SK-N-DZ (cell line): ENCODE data around the gene MON1A.
"Not testable (repeated sequence)": the region's sequence is repeated elsewhere in the genome, so short reads cannot be mapped to it uniquely, and the experiment has no call there.

Experiments used
- DNase-seq: peaks from one replicate; pipeline ENCODE4 v3.0.0-alpha.2; 2015; ENCODE audit warnings: low spot score

MON1A gene

DNA sequence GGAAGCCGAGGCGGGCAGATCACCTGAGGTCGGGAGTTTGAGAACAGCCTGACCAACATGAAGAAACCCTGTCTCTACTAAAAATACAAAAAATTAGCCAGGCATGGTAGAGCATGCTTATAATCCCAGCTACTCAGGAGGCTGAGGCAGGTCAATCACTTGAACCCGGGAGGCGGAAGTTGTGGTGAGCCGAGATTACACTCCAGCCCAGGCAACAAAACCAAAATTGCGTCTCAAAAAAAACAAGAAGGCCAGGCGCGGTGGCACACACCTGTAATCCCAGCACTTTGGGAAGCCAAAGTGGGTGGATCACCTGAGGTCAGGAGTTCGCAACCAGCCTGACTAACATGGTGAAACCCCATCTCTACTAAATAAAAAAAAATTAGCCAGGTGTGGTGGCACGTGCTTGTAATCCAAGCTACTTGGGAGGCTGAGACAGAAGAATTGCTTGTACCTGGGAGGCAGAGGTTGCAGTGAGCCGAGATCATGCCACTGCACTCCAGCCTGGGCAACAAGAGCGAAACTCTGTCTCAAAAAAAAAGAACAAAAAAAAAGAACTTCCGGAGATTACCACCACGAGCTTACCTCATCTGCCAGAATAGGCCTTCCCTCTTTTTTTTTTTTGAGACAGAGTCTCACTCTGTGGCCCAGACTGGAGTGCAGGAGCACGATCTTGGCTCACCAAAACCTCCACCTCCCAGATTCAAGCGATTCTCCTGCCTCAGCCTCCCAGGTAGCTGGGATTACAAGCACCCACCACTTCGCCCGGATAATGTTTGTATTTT is 11.6 kb downstream of the MON1A start:
- not testable (repeated sequence) for DNase-seq

DNA sequence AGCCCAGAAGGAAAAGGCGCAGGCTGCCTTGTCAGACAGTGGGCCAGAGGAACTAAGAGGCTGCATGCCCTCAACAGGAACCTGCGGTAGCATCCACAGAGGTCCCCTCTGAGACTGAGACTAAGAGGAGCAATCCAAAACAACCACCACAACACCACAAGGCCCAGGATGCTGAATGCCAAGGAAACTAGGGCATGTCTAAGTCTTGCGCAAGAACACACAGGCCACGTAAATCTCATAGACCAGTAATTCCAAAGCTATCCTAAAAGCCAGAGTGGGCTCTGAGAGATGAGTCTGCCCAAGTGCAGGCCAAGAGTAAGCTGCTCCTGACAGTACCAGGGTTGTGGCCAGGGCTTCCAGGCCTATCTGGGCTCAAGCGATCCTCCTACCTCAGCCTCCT is 12.9 kb downstream of the MON1A start:
- DNase-seq = no peak

DNA sequence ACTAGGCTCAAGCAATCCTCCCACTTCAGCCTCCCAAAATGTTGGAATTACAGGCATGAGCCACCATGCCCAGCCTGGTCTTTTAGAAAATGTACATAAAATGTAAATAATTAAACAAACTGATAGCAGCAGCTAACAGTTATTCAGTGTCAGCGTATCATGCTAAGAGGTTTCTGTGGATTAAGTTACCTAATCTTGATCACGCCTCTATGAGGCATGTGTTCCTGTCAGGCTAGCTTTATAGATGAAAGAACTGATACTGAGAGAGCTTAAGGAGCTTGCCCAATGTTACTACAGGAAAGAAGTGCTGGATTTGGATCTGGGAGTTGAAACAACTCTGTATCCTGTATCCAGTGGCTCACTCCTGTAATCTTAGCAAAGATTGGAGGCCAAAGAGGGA is 14.7 kb downstream of the MON1A start:
- DNase-seq = no peak

DNA sequence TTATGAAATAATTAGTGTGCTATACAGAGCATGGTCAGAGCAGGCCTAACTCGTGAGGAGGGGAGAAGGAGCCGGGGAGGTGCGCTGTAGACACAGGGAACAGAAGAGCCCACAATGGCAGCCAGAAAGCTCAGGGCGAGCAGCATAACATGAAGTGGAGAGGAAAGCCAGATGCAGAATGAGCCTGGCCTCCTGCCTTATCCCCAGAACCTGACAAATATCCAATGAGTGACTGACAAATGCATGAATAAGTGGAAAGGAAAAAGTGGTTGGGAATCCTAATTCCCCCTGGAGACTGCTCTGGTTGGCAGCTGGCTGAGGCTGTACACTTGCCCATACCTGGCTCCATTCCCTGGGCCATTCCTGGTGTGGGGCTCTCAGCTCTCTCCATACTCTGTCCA is 16.7 kb downstream of the MON1A start:
- DNase-seq = peak; percentile 78

DNA sequence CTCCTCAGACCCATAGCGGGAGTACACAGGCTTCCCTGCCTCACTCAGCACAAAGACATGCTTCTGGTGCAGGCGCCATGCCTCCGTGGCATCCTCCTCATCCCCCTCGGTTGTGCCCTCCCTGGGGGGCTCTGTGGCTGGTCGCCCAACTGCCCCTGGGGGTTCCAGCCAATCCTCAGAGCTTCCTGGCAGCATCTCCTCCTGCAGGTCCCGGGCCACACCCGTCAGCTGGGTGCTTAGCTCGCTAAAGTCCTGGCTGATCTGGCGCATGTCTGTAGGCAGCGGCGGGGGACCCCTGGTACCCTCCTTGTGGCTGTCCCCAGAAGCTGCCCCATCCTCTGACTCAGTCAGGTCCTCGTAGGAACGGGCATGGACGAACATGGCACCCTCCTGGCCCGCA is 18.0 kb downstream of the MON1A start:
- DNase-seq = no peak

DNA sequence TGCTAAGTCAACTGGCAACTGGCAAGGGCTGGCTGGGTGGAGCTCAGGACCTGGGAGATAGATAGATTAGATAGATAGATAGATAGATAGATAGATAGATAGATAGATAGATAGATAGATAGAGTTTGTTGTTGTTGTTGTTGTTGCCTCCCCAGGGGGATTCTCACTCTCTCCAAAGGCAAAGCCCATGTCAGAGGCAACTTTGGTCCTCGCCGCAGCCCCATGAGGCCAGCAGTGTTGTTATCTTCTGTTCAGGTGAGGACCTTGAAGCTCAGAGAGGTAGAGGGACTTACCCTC is 18.5 kb downstream of the MON1A start:
- no peak for DNase-seq

DNA sequence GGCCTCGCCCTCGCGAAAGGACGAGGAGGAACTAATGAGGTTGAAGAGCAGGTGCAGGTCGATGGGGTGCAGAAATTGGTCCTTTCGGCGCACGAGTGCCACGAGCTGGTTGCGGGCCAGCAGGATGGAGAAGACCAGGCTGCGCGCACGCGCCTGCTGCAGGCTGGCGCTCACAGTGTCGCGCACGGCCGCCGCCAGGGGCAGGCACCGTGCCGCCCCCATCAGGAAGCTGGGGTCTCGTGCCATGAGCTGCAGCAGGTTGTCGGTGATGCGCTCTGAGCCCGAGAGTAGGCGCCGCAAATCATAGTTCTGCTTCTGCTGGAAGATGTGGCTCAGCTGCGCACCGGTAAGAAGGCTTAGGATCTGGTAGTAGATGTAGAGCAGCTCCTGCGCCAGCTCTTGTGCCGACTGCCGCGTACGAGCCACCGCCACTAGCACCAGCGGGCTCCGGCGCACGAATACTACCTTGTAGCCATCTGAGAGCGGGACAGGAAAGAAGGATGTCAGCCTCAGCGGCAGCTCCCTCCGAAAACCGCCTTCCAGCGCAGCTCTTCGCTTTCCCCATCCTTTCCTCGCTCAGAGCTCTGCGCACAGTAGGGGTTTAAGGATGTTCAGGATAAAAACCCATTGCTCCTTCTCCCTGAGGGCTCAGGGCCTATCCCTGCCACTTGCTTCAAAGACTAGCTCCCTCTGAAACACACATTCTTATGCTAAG is 19.0 kb downstream of the MON1A start:
- no peak for DNase-seq

DNA sequence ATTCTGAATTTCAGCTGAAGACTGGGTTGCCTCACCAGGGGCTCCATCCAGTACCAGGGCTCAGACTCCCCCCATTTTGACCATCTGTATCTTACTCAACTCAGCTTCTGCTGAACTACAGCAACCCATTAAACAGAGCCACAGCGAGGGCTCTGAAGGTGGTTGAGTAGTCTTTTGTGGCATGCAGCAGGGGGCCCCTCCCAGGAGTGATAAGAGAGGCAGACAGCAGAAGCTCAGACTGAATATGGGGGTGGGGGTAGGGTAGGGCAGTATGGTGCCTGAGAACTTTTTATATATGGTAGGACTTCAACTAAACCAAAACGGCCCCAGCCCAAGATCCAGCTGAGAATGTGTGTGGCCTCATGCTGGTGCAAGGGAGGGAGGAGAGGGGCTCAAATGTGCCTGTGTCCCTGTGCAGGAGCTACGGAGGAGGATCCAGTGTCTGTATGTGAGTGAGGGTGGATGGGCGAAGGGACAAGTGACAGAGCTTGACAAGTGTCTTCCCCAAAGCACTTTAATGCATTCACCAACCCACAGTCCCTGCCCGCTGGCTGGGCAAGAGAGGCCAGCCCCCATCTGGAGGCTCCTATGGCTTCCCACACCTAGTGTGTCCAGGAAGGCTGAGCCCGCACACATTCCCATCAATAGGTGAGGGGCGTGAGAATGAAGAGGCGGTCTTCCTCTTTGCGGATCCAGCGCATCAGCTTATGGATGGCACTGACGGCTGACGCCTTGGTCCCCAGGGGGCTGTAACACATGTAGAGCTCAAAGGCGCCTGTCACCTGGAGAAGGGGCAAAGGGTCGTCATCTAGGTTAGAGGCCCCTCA is 21.0 kb downstream of the MON1A start:
- DNase-seq = no peak

DNA sequence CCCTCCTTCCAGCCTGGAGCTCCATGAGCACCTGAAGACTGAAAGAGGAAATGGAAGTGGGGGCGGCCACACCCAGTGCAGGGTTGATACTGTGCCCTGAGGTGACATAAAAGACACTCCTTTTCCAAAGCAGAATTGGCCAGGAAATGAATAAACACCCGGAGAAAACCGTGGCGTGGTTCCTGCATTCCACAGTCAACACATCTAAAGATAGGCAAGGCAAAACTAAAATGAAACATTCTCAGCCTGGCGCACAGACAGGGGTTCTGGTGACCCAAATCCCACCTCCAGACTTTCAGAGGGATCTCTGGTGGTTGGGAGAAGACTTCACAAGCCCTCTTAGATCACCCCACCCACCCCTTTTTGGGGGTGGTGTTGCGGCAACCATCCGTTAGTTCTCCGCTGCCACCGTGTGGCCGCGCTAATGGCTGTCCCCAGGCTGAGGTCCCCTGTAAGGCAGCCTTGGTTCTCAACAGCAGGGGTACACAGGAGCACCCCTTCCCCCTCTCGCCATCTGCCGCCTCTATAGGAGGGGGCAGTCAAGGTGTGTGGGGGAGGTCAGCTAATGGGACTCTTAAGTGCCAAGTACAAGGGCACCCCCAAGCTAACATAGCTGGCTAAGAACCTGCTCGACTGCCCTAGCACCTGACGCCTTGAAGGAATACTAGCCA is 23.4 kb downstream of the MON1A start:
- peak; percentile 50 for DNase-seq

DNA sequence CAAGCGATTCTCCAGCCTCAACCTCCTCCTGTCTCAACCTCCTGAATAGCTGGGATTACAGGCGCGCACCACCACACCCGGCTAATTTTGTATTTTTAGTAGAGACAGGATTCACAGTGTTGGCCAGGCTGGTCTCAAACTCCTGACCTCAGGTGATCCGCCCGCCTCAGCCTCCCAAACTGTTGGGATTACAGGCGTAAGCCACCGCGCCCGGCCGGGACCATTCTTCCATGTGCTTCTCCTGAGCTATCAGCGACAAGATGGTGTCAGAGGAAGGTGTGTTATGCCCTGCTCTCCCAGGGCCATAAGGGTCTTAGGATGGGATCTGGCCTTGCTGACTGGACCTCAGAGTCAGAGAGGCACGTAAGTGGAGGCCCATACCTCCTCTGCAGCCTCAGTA is 25.2 kb downstream of the MON1A start:
- DNase-seq = not testable (repeated sequence)

DNA sequence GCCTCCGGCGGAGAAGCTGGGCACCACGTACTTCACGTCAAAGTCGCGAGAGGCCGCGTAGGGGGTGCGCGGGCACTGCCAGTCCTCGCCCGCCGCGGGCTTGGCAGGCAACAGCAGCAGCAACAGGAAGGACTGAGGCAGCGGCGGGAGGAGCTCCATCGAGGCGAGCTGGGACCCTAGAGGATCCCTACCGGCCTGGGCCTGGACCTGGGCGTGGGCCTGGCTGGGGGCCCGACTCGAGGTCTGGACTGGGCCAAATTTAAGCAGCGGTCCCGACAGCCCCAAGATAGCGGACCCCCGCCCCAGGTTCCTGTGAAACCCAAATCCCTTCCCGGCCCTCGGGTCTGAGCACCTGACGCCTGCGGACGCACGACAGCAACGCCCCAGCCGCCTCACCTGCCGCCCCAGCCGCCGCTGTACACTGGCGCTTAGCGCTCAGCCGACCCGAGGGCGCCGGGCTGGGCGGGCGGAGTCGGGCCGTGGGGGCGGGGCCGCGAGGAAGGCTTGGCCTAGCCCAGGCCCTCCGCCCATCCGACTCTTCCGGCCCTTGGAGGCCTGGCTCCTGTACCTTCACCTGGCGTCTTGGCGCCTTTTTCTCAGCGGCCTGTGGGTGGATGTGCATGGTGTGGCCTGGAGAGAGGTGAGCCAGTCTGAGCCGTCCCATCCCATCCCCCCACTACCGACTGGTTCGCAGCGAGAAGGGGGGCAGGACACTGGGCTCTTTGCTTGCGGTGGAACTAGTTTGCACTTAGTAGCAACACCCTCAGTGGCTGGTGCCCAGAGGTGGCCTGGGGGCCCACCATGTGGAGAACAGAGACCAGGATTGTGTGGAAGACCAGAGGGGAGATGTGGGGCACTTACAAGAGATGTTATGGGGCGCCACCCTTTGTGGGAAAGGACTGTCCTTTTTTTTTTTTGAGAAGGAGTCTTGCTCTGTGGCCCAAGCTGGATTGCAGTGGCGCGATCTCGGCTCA is 25.9 kb downstream of the MON1A start, which contains the start of gene MST1R:
MST1R (minus strand) TSS at position 423 of the 974 bp plus-strand sequence; CDS start at position 159, 264 bp downstream.
- DNase-seq = peak; percentile 60

DNA sequence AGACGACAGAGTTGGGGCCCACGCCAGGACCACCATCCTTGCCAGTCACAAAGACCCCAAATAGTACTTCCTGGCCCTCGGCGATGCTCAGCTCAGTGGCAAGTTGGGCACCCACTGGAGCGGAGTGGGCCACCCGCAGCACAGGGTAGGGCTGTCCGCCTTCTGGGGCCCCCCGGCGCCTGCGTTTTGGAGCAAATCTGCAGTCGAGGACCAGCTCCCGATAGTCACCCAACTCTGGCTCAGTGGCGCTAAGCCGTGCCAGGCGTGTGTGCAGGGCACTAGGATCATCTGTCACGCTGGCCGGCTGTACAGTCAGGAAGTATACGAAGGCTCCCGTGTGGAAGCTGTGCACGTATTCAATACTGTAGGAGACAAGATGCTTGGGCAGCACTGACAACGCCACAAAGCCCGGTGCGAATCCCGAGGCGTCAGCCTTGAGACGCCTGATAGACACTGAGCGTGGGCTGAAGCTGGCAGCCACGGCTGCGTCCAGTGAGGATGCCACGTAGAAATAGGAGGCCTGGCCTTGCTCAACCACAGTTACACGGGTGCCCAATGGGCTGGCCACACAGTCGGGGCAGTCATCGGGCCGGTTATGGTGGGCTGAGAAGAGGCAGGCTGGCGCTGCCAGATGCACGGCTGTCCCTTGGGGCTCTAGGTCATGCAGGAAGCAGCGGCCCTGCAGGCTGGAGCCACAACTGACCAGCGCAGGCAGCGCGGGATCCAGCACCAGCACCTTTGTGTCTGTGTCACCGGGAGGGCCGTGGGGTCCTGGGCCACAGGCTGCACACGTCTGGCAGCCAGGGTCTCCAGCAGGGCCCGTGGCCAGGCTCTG is 26.9 kb downstream of the MON1A start:
- no peak for DNase-seq

DNA sequence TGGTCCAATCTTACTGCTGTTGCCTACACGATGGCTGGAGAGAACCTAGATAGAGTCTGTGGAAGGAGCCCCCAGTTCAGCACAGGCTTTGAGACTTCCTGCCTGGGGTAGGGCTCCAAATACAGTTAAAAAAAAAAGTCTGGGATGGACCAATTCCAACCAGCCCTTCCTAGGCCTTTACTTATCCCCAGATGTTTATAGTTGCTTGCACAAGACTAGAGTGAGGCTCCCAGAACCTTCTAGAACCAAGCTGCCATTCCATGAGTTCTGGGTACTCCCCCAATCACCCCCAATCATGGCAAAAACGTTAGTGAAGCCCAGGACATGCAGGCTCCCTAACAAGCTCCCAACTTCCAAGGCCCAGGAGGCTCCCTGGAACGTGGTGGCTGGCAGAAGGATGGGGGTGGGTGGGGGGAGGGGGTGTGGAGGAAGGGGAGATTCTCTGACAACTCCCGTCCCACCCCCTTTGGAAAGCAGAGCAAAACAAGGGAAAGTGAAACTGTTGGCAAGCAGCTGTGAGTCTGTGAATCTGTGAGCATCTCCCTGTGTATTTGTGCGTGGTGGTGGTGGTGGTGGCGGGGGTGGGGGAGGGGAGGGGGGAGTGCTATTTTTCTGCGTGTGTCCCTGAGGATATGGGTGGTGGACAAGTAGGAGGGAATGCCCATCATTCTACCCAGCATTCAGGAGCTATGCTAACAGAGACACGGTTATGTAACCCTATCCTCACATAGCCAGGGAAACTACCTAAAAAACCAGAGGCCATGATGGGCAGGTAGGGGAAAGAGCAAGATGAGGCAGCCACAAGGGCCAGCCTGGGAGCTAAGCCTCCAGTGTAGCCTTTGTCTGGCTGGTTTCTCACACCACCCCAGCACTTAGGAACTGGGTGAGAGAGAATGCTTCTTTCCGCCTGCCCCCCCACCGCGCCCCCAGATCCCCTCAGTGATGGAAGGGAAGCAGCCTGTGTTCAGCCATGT is 28.0 kb downstream of the MON1A start:
- DNase-seq = no peak

DNA sequence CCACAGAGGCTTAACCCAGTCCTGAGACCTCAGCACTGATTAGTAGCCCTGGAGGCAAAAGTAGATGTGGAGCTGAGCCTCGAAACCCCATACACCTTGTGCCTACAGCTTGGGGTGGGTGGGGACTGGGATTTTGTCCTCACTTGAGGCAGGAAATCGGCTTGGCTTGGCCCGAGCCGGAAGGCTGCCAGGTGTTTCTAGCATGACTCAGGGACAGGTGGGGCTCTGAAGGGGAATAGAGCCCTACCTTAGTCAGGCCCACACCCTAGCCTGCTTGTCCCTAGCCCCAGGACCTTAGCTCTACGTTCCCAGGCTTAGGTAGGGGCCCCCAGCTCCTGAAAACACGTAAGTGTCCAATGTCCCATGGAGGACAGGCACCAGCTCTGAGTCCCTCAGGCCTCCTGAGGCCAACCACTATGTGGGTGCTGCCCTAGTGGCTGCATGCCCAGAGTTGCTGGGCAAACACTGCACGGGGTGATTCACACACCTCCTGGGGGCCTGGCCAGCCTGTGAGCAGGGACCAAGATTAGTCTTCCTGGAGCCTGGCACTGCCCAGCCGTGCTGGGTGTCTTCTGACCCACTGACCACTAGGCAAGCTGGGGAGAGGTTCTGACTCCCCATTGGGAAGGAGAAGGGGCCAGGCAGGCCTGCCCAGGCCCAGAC is 29.0 kb downstream of the MON1A start:
- no peak for DNase-seq

DNA sequence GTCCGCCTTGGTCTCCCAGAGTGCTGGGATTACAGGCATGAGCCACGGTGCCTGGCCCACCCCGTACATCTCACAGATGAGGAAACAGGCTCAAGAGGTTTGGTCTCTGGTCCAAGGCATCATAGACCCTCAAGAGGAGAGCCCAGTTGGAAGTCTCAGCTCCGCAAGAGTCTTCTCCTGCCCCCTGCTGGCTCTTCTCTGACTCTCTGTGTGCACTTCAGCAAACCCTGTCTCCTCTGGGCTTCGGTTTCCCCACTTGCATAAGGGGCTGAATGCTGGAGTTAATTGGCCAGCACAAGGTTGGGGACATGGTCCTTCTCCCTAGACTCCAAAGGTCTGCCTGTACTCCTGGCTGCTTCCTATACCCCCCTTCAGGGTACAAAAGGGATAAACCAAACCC is 29.8 kb downstream of the MON1A start:
- peak; percentile 65 for DNase-seq

DNA sequence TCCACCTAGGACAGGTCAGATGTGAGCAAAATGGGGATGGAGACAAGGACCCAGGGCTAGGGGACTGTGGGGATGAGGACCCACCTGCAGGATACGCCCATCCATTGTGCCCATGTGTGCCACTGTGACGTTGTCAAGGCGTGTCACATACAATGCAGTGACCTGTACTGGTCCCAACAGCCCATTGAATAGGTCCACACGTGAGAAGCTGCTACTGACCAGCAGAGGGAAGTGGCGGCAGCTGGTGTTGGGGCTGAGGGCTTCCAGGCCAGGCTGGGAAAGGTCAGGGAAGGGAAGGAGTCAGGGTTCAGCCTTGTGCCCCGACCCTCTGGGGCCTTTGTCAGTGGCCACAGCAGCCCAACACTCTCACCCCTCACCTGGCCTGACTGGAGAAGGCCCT is 30.6 kb downstream of the MON1A start:
- no peak for DNase-seq

DNA sequence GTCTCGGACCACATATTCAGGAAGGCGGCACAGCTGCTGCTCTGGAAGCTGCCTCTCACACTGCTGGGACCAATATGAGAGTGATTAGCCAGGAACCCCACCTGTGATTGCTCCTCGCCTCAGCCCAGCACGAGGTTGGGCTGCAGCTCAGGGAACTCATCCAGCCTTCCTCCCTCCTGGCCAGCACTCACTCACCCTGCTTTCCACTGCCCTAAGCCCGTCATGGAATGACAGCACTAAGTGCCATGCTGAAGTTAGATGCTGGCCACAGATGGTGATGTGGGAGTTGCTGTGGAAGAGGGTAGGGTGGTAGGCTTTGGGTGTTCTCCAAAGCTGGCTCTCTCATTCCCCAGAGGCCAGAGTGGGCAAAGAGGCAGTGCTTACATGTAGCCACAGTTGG is 33.3 kb downstream of the MON1A start:
- DNase-seq = no peak

DNA sequence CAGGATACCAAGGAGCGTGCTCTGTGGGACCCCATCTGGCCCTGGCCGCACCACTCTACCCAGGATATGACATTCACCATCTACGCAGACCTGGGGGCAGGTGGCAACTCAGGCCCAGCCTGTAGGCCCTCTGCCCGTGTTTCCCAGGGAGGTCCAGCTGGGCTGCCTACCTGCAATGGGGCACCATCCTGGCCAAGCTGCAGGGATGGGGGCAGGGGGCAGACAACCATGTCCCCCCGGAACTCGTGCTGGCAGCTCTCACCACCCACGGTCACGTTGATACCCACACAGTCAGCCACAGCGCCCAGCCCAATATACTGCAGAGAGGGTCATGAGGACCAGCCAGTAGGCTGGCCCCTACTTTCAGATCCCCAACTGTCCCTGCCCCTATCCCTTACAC is 33.8 kb downstream of the MON1A start:
- DNase-seq = no peak
